D721Med (cell line): ENCODE measurements around the gene DYNC1I1.

Experiments
- DNase-seq: peaks from one replicate; pipeline ENCODE4 v3.0.0; 2011; ENCODE audit warnings: low spot score; ENCODE audit not compliant: insufficient read length
- FAIRE-seq: peaks from 2 replicates; lab custom pipeline; 2011; peaks lifted over from hg19 to GRCh38; lab: Jason Lieb, UNC
- TF ChIP-seq, protein P1 (sequence below): IDR thresholded peaks from 2 replicates; pipeline ENCODE4 v1.5.1; 2012; ENCODE audit warnings: mild to moderate bottlenecking, control low read depth; ENCODE audit not compliant: insufficient read depth; ENCODE audit errors: missing control alignments

The DYNC1I1 gene

DNA sequence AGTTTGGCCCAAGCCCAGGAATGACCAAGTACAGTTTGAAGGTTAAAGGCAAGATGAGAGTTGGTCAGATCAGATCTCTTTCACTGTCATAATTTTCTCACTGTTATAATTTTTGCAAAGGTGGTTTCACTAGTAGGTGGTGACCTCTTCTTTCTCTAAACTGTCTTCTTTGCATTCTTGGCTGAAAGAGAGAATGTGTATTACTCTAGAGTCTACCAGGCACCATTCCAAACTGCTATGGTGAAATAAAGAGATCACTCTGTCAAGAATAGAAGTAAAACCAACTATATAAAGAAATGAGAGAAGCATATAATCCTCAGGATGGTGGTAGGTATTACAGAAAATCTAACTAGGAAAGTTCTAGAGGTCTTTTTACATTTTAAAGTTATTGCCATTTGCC is 72.7 kb downstream of the DYNC1I1 start:
- TF ChIP-seq, protein P1, sequence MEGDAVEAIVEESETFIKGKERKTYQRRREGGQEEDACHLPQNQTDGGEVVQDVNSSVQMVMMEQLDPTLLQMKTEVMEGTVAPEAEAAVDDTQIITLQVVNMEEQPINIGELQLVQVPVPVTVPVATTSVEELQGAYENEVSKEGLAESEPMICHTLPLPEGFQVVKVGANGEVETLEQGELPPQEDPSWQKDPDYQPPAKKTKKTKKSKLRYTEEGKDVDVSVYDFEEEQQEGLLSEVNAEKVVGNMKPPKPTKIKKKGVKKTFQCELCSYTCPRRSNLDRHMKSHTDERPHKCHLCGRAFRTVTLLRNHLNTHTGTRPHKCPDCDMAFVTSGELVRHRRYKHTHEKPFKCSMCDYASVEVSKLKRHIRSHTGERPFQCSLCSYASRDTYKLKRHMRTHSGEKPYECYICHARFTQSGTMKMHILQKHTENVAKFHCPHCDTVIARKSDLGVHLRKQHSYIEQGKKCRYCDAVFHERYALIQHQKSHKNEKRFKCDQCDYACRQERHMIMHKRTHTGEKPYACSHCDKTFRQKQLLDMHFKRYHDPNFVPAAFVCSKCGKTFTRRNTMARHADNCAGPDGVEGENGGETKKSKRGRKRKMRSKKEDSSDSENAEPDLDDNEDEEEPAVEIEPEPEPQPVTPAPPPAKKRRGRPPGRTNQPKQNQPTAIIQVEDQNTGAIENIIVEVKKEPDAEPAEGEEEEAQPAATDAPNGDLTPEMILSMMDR = no peak
- FAIRE-seq (no peak), DNase-seq (no peak)

DNA sequence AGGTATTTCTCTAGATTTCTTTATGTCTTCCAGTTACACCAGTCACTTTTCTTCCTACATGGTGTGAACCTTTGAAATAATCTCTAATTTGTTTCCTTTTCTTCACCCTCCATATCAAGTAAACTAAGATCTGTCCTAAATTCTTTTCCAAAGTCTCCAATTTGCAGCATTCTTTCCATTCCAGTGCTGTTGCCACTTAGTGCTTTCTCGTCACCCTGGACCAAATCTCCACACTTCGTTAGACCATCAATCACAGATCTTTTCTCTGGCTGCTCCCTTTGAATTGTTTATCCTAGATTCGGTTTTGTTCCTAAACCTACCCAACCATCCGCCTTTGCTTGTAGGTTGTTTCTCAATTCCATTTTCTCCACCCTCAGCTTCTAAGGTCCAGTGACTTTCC is 74.7 kb downstream of the DYNC1I1 start:
- DNase-seq = no peak

DNA sequence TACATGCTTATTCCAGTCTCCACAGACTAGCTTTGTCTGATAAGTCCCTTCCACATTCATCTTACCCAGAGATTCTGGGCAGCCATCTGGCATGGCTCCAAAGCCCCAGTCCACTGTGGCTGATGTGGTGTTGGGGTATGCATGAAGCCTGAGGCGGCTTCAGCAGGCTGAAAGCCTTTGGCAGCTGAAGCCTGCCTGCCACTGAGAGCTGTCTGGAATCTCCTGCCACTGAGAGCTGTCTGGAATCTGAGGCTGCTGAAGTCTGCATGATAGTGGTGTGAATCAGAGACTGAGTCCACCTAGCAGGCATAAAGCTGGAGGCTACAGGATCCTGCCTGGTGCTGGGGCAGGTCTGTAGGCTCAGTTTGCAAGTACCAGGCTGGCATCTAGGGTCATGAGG is 87.1 kb downstream of the DYNC1I1 start:
- no peak for DNase-seq
- TF ChIP-seq, protein P1 = no peak
- FAIRE-seq = no peak

More for the DNA sequence above, 74.7 kb downstream of the DYNC1I1 start:
- no peak for FAIRE-seq
- TF ChIP-seq, protein P1 = no peak

DNA sequence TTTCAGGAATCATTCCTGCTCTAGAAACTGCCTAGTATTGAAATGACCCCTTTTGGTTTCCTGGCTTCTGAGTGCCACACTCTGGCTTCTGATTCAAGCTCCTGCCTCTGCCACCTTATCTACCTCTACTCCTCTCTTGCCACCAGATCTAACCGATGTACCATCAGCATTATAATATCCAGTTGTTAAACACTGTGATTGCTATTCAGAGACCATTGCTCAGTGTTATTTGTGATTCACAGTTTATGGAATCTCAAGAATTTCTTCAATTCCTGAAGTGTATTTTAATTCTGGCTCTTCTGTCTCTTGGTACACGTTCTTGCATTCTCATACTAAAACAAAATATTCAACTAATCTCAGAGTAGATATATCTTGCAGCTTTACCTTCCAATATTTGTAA is 88.7 kb downstream of the DYNC1I1 start:
- FAIRE-seq (no peak), DNase-seq (no peak)
- TF ChIP-seq, protein P1 = no peak

DNA sequence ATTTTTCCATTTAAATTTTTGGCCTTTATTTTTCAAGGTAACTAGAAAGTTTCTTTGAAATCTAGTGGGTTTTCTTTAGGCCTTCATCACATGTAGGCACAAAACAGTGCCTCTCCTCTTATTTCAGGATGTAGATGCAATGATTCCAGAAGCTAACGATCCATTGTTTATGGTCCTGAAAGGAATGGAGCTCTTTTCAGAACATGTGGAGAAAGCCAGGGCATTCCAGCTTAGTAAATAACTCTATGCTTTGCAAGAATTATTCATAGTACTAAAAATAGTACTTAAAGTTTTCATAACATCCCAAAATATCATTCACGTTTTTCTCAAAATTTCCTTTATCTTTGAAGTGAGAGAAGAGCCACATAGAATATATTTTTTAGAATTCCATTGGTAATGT is 91.3 kb downstream of the DYNC1I1 start:
- TF ChIP-seq, protein P1 = no peak
- no peak for DNase-seq
- no peak for FAIRE-seq

DNA sequence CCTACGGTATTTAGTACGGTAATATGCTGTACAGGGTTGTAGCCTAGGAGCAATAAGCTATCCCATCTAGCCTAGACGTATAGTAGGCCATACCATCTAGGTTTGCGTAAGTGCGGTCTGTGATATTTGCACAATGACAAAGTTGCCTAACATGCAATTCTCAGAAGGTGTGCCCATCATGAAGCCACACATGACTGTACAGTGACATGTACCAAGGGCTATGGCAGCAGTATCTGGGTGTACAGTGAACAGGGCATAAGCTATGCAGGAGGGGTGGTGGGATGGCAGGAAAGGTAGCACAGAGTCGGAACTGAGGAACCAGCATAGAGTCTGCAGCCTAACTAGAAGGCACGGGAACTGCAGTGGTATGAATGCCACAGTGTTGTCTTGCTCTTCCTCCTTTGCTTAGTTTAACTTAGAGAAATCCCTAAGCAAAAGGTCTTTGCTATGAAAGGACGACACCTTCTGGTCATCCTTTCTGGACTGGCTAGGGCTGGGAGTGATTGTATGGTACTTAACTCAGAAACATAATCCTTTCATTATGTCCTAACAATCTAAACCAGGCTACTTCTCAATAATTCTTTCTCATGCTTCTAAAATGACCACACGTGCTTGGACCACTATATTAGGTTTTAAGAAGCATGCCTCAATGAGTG is 93.5 kb downstream of the DYNC1I1 start:
- FAIRE-seq (no peak), DNase-seq (no peak)
- TF ChIP-seq, protein P1 = peak; percentile 37

DNA sequence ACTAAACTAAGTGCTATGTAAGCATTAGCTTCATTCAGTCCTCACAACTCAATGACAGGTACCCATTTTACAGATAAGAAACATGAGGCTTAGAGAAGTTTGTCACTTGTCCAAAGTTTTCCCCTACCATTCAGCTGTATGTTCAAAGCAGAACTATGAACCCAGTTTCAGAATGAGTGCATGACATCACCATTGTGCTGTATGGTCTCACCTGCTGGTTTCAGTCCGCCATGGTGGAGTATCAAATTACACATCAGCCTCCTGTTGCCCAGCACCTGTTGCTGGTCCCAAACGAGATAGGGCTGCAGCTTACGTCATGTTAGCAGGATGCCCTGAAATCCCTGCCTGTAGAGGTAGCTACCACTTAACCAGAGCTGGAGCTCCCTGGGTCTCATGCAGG is 95.0 kb downstream of the DYNC1I1 start:
- no peak for DNase-seq
- no peak for FAIRE-seq
- TF ChIP-seq, protein P1 = no peak
